EL (cell line): Measurements from ENCODE around the gene GSS.

Experiments
- DNase-seq: peaks from one replicate; pipeline ENCODE4 v3.0.0-alpha.2; 2016

Gene GSS

DNA sequence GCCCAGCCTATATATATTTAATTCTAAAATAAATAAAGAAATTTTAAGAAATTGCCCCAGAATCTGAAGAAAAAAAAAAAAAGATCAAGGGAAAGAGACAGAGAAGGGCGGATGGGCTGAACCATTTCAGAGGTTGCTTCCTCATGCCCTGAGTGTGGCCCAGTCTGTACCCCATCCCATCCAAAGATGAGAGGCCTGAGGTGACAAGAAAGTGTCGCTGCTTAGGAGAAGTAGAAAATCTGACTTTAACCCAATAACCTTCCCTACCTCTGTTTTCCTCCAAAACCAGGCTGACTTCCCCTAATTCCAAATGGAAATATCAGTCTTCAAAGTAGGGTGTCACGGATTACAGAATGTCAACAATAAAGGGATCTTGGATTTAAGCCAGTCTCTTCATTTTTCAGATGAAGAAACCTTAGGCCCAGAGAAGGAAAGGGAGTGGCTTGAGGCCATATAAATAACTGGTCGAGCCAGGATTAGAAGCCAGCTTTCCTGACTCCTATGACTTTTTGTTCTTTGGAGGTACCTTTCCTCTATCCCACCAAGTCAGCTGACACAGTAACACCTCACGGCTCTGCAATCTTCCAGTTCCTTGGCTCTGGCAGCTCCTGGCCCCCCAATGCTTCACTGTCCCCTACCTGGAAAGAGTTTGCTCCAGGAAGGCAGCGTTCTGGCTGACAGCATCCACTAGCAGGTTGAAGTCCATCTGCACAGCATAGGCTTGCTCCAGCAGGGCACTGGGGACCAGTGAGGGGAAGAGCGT is 10.1 kb downstream of the GSS start:
- no peak for DNase-seq

DNA sequence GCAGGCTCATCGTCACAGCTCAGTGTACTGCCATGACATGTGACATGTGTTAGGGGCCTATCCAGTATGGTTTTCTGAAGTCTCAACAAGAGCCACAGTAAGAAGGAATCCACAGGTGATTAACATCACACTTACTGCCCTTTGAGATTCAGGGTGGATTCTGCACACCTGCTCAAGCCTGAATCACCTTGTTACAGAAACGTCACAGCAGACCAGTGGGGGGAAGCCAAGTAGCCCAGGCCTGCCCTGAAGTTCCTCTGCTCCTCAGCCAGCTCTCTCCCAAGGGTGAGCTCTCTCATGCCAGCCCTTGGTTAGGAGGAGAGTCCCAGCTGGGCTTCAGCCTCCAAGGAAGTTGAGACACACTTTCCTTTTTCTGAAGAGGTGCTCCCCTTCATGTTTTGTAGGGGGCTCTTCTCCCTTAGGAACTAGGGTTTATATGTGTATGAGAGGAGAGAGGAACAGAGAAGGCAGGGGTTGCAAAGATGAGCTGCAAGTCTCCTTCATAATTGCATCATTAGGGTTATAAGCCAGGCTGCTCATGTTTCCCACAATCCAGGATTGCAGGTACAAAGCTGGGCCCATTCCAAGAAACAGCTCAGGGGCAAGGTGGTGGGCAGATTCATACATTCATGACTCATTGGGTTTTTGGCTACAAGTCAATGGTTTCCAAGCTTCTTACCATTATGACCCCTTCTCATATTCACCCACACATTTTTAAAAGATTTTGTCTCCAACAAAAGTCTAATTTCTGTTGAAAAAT is 11.6 kb downstream of the GSS start:
- peak; percentile 32 for DNase-seq

DNA sequence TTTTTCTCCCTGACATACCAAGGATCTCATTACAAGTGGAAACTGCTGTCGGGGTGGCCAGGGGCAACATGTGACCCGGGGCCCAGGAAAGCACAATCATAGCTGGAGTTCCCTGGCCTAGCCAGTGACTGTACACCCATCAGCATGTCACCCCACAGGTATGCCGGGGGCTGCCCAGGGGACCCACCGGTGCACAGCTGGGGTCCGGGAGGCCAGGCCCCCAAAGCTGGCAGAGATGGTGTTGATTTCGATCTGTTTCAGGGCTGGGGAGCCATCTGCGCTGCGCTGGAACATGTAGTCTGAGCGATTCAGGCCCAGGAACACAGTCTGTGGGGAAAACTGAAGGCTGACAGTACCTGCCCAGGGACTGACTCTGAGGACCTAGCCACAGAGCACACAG is 13.3 kb downstream of the GSS start:
- no peak for DNase-seq

DNA sequence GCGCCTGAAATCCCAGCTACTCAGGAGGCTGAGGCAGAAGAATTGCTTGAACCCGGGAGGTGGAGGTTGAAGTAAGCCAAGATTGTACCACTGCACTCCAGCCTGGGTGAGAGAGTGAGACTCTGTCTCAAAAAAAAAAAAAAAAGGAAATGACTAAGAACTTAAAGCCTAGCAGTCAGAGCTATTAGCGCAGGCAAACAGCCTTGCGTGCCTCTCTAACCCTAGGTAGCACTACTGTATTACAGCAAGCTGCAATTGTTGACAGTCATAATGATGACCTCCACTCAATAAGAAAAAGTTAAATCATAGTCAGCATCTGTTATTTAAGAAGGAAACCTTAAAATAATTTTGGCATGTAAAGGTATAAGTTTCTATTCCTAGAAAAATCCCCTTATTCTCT is 14.4 kb downstream of the GSS start:
- no peak for DNase-seq

DNA sequence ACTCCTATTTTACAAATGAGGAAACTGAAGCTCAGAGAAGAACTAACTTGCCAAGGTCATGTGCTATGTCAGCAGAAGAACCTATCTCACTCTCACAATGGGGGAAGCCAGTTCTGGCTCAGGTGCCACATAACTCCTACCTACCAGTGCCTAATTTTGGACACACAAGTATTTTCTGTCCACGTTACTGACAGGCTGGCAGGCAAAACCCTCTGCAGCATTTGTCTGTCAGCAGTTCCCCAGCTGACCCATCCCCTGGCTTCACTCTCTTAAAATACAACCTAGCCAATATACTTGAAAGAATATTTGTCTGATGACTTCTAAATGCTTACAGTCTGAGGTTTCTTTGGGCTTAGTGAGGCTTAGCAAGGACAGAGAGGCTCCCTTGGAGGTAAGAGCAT is 15.5 kb downstream of the GSS start:
- no peak for DNase-seq

DNA sequence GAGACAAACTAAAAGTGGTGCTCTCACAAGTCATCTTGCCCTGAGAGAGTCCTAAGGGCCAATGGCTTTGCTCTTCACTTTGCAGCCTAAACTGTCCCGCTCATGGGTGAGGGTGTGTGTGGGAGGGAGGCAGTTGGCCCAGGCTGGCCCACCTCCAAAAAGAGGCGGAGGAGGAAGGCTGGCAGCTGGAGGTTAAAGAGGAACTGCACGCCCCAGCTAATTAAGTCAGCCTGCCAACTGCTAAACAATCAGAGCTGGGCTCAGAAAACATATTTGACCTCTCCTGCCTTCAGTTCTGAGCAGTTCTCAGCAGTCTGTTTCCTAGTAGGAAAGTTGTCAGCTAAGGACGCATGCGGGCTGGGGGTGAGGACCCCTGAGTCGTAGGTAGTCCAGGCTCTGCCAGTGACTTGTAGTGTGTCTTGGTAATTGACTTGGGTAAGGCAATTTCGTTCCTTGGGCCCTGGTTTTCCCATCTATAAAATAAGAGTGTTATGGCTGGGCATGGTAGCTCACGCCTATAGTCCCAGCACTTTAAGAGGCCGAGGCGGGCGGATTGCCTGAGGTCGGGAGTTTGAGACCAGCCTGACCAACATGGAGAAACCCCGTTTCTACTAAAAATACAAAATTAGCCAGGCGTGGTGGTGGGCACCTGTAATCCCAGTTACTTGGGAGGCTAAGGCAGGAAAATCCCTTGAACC is 17.0 kb downstream of the GSS start:
- DNase-seq: no peak

DNA sequence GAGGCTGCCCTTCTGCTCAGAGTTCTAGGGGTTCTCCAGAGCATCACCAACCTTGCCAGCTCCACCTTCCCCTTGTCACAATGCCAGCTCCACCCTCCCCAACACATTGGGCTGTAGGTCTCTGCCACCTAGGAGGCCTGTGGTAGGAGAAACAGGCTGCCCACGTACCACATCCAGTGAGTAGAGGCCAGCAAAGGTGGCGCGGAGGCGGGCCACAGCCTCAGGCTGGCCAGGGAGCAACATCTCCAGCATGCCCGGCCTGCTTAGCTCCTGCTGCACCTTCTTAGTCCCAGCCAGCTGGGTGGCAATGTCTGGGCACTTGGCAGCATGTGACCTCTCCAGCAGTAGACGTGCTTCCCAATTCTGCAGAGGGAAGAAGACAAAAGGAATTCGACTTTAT is 23.8 kb downstream of the GSS start:
- DNase-seq: no peak

DNA sequence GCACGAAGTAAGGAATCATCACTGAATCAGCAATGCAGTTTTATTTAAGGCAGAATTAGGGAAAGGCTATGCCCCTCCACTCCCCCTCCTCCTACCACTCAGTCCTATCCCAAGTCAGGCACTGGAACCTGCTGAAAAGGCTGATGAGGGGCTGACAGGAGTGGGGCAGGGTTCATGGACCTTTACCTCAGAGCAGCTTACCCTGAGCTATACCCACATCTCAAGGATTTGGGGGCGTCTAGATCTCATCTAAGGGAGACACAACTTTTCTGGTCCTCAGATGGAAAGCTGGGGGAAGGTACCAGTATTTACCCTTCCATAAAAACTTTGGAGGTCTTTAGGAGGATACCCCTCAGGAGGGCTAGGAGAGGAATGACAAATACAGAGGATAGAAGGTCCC is 27.2 kb downstream of the GSS start:
- no peak for DNase-seq

DNA sequence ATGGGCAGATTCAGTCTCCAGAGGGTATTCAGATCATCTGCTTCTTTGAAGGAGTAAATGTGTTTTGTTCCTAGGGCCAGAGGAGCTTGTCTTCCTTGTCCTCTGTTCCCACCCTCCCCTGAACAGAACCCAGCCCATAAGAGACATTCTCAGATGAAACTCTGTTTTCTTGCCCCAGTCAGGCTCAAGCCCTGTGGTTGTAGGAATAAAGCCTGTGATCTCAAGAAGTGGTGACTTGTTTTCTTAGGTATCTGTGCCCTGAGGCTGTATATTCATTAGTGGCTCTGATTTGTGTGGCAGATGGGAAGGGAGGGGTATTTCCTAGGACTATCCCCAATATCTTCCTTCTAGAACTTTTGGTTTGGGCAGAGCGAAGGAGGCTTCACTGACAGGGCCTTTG is 27.9 kb downstream of the GSS start:
- DNase-seq: peak; percentile 86

DNA sequence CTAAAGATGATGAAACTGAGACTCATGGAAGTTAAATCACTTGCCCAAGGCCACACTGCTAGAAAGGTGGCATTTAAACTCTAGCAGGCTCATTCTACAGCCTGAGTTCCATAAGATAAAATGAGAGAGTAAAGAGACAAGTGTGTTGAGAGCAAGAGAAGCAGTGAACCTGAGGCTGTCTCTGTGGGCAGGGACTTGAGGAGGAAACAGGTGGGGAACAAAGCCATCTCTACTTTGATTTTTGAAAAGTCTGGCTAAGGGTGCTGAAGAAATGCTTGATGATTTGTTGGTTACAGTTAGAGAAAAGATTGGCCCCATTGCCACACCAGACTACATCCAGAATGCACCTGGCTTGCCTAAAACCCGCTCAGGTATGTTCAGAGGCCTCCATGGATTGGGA is 29.0 kb downstream of the GSS start:
- no peak for DNase-seq

DNA sequence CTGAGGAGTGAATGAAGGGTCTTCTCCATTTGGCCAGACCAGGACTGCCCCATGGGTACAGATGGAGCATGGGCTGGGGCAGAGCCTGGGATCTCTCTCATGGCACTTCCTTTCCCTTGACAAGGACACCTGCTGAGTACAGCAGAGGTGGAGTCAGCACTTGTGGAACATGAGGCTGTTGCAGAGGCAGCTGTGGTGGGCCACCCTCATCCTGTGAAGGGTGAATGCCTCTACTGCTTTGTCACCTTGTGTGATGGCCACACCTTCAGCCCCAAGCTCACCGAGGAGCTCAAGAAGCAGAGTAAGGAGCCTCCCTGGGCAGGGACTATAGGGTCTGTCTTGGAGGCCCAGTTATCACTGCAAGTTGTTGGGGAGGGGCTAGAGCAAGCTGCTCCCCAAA is 29.6 kb downstream of the GSS start:
- no peak for DNase-seq

DNA sequence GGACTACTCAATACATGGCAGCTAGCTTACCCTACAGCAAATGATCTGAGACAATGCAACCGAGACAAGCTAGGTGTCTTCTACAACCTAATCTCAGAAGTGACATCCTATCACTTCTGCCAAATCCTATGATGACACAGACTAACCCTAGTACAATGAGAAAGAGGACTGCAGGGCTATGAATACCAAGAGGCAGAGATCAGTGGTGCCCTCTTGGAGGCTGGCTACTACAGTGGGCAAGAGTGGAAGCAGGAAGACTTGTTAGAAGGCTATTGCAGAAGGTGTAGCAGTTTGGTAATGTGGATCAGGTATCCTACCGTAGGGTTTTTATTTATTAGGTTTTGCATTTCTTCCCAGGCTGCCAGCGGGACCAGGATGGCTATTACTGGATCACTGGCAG is 30.3 kb downstream of the GSS start:
- DNase-seq: no peak

DNA sequence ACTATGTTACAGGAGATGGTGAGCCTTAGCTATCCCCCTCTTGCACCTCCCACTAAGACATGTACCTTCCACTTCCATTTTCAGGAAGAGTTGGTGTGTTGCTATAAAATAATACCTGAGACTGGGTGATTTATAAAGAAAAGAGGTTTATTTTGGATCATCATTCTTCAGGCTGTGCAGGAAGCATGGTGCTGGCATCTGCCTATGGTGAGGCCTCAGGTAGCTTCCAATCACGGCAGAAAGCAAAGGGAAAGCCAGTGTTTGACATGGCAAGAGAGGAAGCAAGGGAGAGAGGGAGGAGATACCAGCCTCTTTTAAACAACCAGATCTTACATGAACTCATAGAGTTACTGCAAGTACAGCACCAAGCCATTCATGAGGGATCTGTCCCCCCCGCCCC is 32.2 kb downstream of the GSS start:
- DNase-seq: no peak

DNA sequence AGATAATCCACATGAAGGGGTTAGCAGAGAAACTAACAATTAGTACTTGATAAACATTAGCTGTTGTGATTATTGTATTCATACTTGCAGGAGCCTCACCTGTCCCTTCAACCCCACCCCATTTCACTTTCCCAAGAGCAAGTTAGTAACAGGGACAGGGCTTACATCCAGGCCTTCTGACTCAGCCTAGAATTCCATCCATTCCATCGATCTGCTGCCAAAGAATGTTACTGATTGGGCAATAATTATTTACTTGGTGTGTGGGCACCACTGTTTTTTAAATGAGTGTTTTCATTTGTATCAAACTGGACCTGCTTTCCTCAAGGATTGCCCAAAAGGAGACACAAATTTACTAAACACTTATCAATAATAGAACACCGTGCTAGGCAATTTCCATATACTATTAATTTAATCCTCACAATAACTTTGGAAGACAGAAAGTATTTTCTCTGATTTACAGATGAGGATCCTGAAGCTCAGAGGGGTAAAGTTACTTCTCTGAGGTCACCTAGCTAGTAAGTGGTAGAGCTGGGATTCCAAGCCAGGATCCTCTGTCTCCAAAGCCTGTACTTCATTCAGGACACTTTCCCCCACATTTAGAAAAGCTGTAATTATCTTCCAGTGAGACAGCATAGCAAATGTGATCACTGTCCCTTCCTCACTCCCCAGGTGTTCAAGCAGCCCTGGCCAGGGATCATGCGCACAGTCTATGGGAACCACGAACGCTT is 32.8 kb downstream of the GSS start:
- peak; percentile 89 for DNase-seq

DNA sequence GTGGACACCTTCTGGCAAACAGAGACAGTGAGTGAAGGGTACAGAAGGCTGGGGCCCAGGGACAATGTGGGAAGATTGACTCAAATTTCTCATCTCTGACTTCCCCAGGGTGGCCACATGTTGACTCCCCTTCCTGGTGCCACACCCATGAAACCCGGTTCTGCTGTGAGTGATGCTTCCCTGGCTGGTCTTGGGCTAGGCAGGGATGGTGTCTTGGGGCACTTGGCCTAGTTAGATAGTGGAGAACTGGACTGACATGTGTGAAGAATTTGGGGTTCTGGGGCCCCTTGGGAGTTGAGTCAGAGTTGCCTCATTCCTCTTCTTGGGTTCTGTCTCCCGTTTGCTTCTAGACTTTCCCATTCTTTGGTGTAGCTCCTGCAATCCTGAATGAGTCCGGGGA is 34.2 kb downstream of the GSS start:
- DNase-seq: no peak

DNA sequence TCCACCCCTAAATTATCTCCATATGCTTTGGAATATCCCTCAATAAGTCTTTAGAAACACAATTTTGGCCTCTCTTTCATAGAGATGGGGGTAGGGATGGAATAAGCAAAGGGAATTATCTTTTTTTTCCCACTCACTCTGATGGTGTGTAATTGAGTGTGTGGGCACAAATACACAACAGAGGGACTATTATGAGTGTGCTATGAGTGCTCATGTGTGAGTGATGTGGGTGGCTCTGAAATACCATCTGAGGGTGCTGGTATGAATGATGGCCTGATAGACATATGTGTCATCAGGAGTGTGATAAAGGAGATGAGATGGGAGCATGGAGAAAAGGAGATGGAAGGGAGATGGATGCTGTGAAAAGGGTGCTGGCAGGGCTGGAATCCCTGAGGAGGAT is 35.6 kb downstream of the GSS start:
- no peak for DNase-seq

DNA sequence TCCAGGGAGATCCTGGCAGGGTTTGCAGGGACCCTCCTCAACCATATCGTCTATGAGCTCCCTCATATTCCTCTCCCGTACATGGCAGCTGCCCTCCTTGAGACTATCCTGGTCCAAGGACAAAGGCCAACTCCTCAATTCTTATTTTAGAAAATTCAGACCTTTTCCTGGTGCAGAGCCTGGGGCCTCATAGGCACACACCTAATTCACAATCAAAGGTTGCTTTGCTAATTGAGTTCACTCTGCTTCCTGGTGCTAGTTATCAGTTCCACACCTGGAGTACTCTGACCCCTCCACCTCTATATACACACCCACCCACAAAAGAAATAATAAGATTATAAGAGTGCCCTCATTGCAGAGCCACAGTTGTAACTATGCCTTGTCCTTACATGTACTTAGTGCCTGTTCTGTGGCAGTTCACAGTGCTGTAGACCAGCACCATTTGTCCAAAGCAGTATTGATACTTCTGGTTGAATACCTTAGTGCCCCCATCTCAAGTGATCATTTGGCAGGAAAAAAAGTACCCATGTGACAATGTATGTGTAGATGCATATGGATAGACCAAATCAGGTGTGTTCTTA is 38.7 kb downstream of the GSS start:
- DNase-seq: no peak

DNA sequence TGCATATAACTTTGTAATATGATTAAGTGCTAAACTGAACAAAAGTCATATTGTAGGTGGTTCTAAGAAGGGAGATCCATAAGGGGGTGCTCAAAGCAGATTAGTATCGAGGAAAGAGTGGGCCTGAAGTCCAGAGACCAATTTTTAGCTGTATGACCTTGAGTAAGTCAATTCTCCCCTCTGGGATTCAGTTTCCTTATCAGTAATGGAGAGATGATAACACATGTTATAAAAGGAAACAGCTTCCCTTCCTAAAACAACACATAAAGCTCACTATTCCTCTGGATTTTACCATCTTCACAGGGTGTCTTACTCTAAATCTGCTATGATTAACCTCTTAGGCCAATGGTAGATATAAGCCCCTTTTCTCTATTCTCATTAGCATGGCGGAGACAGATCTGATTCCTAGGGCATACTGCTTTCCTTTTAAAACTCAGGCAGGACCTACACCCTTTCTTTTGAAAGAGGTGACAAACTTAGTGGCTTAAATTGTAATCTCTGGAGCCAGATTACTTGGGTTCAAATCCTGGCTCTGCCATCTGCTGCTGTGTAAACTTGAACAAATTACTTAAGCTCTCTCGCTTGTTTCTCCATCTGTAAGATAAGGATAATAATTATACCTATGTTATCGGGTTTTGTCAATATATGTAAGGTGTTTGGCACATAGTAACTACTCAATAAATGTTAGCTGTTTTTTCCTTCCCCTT is 39.7 kb downstream of the GSS start:
- DNase-seq: no peak

DNA sequence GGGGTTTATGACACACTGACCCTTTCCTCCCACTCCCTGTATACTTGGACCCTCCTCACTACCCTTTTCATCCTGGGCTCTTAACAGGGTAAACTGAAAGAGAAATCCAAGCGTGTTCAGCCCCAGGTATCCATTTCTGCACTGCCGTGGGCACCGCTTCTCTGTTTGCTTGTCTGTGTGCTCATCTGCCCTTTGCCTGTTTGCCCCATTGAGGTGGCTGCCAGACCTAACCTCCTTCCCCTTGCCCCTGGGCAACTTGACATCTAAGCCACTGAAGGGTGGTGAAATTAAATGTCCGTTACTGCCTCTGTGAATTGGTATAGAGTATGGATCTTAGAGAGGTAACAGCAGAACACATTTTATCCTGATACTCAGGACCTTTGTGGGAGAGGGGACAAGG is 40.5 kb downstream of the GSS start:
- no peak for DNase-seq

DNA sequence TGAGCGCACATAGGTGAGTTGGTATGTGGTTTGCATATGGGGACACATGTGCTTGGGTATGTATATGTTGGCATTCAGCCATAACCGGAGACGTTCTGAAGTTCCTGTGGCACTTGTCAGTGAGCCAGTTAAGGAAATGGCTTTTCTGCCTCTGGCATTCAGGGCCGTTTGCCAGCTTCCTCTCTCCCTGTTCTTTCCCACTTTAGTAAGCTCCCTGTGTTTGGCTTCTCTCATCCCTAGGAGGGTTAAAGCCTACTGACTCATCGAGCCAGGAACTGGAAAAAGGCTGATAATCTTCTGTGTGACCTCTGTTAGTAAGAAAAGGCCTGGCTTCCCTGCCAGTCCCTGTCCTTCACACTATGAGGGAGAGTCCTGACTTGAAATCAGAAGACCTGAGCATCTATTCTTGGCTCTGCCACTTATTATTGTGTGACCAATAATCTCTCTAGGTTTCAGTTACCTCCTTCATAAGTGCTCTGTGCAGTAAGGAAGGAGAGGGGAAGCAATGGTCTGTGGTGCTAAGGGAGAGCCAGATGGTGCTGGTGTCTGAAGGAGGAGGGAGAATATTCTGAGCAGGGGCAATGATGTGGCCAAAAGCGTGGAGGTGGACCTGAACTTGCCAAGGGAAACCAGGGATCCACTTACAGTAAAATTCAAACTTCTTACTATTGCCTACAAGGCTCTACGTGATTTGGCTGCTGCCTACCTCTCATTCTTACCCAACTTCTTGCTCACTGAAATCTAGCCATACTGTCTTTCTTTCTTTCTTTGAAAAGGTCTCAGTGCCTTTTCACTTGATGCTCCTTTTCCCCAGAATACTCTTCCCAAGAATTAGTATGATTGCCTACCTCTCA is 47.8 kb downstream of the GSS start:
- peak; percentile 98 for DNase-seq

DNA sequence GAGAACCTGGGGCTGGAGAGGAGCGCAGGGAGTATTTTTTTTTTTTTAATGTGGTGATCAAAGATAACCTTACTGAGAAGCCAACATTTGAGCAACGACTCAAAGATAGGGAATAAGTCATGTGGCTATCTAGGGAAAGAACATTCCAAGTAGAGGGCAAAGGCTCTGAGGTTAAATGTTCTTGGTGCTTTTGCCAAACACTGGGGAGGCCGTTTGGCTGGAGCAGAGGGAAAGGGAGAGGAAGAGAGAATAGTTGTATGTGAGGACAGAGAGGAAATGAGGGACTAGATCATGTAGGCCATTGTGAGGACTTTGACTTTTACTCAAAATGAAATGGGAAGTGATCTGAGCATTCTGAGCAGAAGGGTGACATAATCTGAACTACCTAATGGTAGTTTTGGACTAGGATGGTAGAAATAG is 51.4 kb downstream of the GSS start:
- no peak for DNase-seq
